Islet precursor cell (in vitro differentiated cells): ENCODE results near the gene CDH22.
A peak's percentile ranks its signal among the peaks of the same experiment; 100 is the strongest.

ENCODE experiments used
- DNase-seq: peaks from one replicate; pipeline ENCODE4 v3.0.0-alpha.2; 2018

Gene CDH22

GRCh38 chr20:46317685-46318177, 9.4 kb upstream of the CDH22 start:
- no peak for DNase-seq

GRCh38 chr20:46316984-46317684, 8.8 kb upstream of the CDH22 start:
- no peak for DNase-seq

- no peak for DNase-seq
Observed at GRCh38 chr20:46315311-46315710, 7.0 kb upstream of the CDH22 start.

- no peak for DNase-seq
Observed at GRCh38 chr20:46312945-46313861, 4.9 kb upstream of the CDH22 start.

GRCh38 chr20:46312075-46312944, 4.0 kb upstream of the CDH22 start:
- peak; percentile 83 for DNase-seq

GRCh38 chr20:46311719-46312074, 3.4 kb upstream of the CDH22 start:
- no peak for DNase-seq

GRCh38 chr20:46311039-46311650, 2.8 kb upstream of the CDH22 start:
- DNase-seq = no peak

- DNase-seq = no peak
Observed at GRCh38 chr20:46309945-46310344, 1.6 kb upstream of the CDH22 start.

GRCh38 chr20:46307999-46308257, 370 bp downstream of the CDH22 start:
- DNase-seq = no peak

GRCh38 chr20:46307139-46307998, 929 bp downstream of the CDH22 start:
- peak; percentile 68 for DNase-seq

GRCh38 chr20:46306743-46307138, 1.6 kb downstream of the CDH22 start:
- no peak for DNase-seq

- no peak for DNase-seq
Observed at GRCh38 chr20:46305973-46306360, 2.3 kb downstream of the CDH22 start.

- no peak for DNase-seq
Observed at GRCh38 chr20:46305331-46305972, 2.8 kb downstream of the CDH22 start.

GRCh38 chr20:46304852-46305251, 3.4 kb downstream of the CDH22 start:
- no peak for DNase-seq

- no peak for DNase-seq
Observed at GRCh38 chr20:46304361-46304760, 3.9 kb downstream of the CDH22 start.

GRCh38 chr20:46303176-46303956, 4.9 kb downstream of the CDH22 start:
- no peak for DNase-seq

GRCh38 chr20:46302106-46302505, 6.2 kb downstream of the CDH22 start:
- DNase-seq = no peak

- no peak for DNase-seq
Observed at GRCh38 chr20:46300281-46300680, 8.0 kb downstream of the CDH22 start.

GRCh38 chr20:46299078-46299477, 9.2 kb downstream of the CDH22 start:
- DNase-seq = no peak

- no peak for DNase-seq
Observed at GRCh38 chr20:46298374-46298773, 9.9 kb downstream of the CDH22 start.
